BJ (cell line): ENCODE data around the gene ISLR. TPM values are rescaled to one million over a fixed set of nuclear protein-coding genes. Genes with fewer than 3 reads are reported as not detected.

Source experiments
- CTCF ChIA-PET: fragments of 350-600 bp; formaldehyde crosslinking; extraction: SDS; loops from one replicate; lab custom pipeline; 2021; ENCODE audit warnings: antibody characterized with exemption, inconsistent platforms; lab: Yijun Ruan, JAX
- POLR2A ChIA-PET: fragments of 300-600 bp; sonication (Branson Sonifier 250); formaldehyde crosslinking; extraction: SDS; loops from one replicate; lab custom pipeline; 2021; ENCODE audit warnings: antibody characterized with exemption; lab: Charles Lee
- DNase-seq: peaks from one replicate; pipeline ENCODE4 v3.0.0-alpha.2; 2011; ENCODE audit warnings: low read depth
- H3K27me3 ChIP-seq: 2 replicates; pipeline ENCODE4 v1.6.0; 2011; ENCODE audit warnings: low read length; ENCODE audit not compliant: control insufficient read depth, insufficient read depth
- H3K36me3 ChIP-seq: 2 replicates; pipeline ENCODE4 v1.5.1; 2011; ENCODE audit warnings: low read length; ENCODE audit not compliant: control insufficient read depth, insufficient read depth
- H3K4me3 ChIP-seq: 2 replicates; pipeline ENCODE4 v1.5.1; 2011; ENCODE audit warnings: low read depth, mild to moderate bottlenecking, control low read depth, low read length
- polyA plus RNA-seq: library from polyadenylated mRNA; depleted of rRNA; stranded (reverse); fragments of >200 nt; gene quantifications from 2 replicates; pipeline ENCODE4 v1.2.3, GENCODE V29; 2011
- TF ChIP-seq, protein P1 (sequence below): IDR thresholded peaks from 2 replicates; pipeline ENCODE4 v1.5.1; 2011; ENCODE audit warnings: low read depth, mild to moderate bottlenecking, control low read depth, inconsistent platforms, low read length, moderate library complexity; ENCODE audit not compliant: insufficient read depth

Gene ISLR
- polyA plus RNA-seq, 1 experiment, result 64.0 TPM

DNA sequence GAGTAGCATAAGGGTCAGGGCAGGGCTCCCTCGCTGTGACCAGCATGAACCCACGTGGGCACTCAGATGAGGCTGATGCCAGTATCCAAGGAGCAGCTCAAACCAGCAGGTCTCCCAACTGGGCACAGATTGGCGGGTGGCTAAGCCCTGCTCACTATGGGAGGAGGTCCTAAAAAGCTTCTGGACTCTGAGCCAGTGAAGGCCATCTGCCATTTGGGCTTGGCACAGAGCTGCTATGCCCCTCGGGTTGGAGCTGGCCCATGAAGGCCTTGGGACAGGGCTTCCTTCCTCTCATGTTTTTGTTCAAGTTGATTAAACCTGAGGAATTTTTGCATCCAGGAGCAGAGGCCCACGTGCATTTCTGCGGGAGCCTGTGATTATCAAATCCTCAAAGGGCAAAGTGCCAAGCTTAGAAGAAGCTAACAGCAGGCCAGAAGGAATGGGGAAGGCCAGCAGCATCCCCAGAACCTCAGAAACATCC lies 33.3 kb downstream of the ISLR start:
- H3K36me3 ChIP-seq, result no peaks in the 10 kb centered on the region
- CTCF ChIA-PET, result no interaction called here
- POLR2A ChIA-PET, result no interaction called here
- H3K4me3 ChIP-seq, result no peak overlapping the region
- H3K27me3 ChIP-seq, result no peaks in the 10 kb centered on the region
- TF ChIP-seq, protein P1, sequence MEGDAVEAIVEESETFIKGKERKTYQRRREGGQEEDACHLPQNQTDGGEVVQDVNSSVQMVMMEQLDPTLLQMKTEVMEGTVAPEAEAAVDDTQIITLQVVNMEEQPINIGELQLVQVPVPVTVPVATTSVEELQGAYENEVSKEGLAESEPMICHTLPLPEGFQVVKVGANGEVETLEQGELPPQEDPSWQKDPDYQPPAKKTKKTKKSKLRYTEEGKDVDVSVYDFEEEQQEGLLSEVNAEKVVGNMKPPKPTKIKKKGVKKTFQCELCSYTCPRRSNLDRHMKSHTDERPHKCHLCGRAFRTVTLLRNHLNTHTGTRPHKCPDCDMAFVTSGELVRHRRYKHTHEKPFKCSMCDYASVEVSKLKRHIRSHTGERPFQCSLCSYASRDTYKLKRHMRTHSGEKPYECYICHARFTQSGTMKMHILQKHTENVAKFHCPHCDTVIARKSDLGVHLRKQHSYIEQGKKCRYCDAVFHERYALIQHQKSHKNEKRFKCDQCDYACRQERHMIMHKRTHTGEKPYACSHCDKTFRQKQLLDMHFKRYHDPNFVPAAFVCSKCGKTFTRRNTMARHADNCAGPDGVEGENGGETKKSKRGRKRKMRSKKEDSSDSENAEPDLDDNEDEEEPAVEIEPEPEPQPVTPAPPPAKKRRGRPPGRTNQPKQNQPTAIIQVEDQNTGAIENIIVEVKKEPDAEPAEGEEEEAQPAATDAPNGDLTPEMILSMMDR, result no peak
- no peak for DNase-seq

DNA sequence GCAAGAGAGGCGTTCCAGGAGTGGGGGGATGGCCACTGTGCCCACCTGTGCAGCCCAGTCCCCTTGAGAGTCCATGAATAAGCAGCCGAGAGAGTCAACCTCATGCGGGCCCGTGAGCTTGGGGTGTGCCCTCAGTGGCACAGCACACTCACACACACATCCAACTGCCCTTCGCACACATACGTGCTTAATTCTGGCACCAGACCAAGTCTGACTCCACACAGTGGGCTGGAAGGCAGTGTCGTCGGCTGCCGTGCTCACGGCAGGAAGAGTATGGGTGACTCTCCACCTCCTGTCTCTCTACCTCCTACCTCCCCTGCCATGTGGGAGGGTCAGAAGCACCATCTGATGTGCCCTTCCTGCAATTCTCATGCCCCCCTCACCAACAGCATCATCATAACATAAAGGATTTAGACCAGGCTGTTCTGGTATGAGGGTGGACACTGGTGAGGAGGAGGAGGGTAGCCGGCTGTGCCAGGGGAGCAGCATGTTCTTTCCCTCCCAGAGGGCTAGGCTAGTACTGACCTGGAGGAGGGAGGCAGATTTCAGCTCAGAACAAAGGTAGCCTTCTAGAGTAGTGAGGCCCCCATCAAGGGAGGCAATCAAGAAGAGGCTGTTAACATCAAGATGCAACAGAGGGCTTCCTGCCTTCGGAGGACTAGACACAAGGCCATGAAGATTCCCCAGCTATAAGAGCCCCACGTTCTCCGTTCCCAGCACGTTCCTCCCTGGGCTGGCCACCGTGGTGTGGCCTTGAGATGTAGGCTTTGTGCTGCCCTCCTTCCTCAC lies 34.3 kb downstream of the ISLR start:
- CTCF ChIA-PET, result no interaction called here
- TF ChIP-seq, protein P1, result no peak

DNA sequence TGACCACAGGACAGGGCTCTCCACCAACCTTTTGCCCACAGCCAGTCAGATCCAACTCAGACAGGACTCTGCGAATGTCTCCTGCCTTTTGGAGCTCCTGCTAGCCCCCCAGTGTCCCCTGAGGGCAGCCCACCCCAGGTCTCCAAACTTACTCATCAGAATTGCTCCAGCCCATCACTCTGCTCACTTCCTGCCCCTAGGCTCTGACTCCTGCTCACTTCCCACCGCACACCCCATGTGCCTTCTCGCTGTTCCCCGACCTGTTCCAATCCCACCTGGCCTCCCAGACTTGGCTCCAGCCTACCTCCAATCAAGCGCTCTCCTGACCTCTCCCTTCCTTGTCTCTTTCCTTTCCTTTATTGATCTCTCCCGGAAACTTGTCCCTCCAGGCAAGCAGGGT lies 35.0 kb downstream of the ISLR start:
- no peak for DNase-seq
- H3K4me3 ChIP-seq, result no peak overlapping the region
- H3K36me3 ChIP-seq, result no peaks in the 10 kb centered on the region
- H3K27me3 ChIP-seq, result no peaks in the 10 kb centered on the region
- ChIA-PET CTCF (interaction anchor here (0.9 kb wide), 1 partner anchor 33 kb away, joined by 3 read pairs; no protein-coding TSS in a partner anchor), POLR2A (no interaction called here)
- TF ChIP-seq, protein P1, result no peak

More for the DNA sequence above, 34.3 kb downstream of the ISLR start:
- DNase-seq, result no peak
- H3K36me3 ChIP-seq, result no peaks in the 10 kb centered on the region
- H3K27me3 ChIP-seq, result no peaks in the 10 kb centered on the region
- H3K4me3 ChIP-seq, result no peak overlapping the region
- POLR2A ChIA-PET, result no interaction called here

DNA sequence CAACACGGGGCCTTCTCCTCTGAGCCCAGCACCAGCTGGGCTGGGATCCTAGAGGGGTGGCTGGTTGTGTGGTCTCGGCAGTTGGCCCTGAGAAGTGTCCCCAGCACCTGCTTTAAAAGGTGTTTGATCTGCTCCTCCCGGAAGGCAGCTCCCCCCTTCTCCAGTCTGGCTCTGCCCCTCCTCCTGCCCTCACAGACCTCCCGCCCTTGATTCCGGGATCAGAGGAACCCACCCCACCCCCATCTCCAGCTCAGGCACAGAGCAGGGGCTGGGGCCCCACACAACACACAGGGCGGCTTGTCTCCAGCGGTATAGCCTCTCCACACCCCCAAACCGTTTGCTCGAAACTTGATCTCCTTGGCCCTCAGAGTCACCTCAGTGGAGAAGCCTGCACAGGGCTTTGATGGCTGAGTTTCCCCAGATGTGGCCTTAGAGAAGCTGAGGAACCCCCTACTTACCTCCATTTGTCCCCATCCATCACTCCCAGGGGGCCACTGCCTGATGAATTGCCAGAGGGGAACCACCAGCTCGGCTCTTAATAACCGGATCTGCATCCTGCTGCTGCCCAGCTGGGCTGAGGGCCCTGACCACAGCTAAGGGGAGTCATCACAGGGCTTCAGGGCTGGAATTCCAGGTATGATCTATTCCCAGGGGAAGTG lies 35.5 kb downstream of the ISLR start:
- CTCF ChIA-PET, result interaction anchor here (0.9 kb wide), 1 partner anchor 32 kb away, joined by 3 read pairs; no protein-coding TSS in a partner anchor
- DNase-seq, result no peak
- POLR2A ChIA-PET, result no interaction called here

DNA sequence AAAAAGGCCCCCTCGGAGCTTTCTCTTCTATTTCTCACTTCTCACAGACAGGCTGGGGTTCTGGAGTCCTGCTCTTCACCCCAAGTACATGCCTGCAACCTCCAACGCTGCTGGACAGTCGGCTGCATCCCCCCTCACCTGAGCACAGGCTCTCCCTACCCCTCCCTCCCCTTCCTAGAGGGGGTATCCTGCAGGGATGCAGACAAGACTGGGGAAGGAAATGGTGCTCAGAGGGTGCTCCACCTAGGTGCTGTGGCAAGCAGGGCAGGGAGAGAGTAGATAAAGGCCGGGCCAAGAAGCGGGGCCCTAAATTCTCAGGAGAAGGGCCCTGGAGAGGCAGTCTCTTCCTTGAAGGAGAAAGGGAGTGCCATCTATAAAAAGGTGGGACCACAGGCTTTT lies 36.0 kb downstream of the ISLR start:
- TF ChIP-seq, protein P1, result no peak
- ChIA-PET CTCF (no interaction called here), POLR2A (no interaction called here)
- no peak overlapping the region for H3K4me3 ChIP-seq
- H3K36me3 ChIP-seq, result no peaks in the 10 kb centered on the region
- no peaks in the 10 kb centered on the region for H3K27me3 ChIP-seq
- DNase-seq, result no peak

More for the DNA sequence above, 35.5 kb downstream of the ISLR start:
- Histone ChIP-seq H3K27me3 (no peaks in the 10 kb centered on the region), H3K36me3 (no peaks in the 10 kb centered on the region), H3K4me3 (no peak overlapping the region)
- TF ChIP-seq, protein P1, result no peak
